GM19328 (cell line): Measurements from ENCODE around the gene SLC10A6.

Source experiments
- ATAC-seq: cut with Tn5 transposase; IDR thresholded peaks from one replicate; pipeline ENCODE4 v1.9.1; 2021; ENCODE audit warnings: mild to moderate bottlenecking, moderate library complexity; ENCODE audit not compliant: unreplicated experiment

SLC10A6 gene

GRCh38 chr4:86791126-86791525 is 58.1 kb downstream of the SLC10A6 start:
- ATAC-seq = no peak

GRCh38 chr4:86788826-86789225 is 60.4 kb downstream of the SLC10A6 start:
- no peak for ATAC-seq

GRCh38 chr4:86778175-86778574 is 71.0 kb downstream of the SLC10A6 start:
- ATAC-seq = no peak

GRCh38 chr4:86775061-86775460 is 74.1 kb downstream of the SLC10A6 start:
- ATAC-seq = no peak
